GM10266 (cell line): ENCODE data around the gene FBLN1.
"Not testable (repeated sequence)": the region's sequence is repeated elsewhere in the genome, so short reads cannot be mapped to it uniquely, and the experiment has no call there.

Source experiments
- DNase-seq: peaks from one replicate; pipeline ENCODE4 v3.0.0; 2012; ENCODE audit errors: extremely low spot score
- TF ChIP-seq, protein P1 (sequence below): IDR thresholded peaks from 2 replicates; pipeline ENCODE4 v1.5.1; 2012; ENCODE audit warnings: mild to moderate bottlenecking, low read depth; ENCODE audit not compliant: control insufficient read depth, insufficient read depth; ENCODE audit errors: missing control alignments

The FBLN1 gene

DNA sequence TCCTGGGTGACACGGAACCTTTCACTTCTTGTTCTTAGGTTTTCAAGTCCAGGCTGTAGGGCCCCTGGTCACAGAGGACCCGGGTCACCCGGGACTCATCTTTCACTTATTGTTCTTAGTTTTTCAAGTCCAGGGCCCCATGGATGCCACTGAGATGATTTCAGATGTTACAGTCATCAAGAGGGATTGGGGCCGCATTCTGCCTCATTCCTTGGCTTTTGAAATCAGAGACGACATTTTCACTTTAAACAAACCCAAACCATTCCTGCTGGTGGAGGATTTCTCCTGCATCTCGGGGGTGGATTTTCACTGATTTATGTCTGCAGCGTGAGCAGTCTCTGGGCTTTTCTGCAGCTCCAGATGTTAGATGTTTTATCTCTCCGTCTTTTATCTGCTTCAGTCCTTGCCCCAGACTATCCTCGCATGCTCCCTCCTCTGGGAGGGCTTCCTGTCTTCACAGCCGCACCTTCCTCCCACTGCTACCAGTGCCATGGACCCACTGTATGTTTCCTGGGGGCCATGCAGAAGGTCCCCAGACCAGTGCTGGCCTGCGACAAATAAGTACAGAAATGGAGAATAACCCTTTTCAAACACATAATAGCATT, 27.4 kb downstream of the FBLN1 start:
- TF ChIP-seq, protein P1, sequence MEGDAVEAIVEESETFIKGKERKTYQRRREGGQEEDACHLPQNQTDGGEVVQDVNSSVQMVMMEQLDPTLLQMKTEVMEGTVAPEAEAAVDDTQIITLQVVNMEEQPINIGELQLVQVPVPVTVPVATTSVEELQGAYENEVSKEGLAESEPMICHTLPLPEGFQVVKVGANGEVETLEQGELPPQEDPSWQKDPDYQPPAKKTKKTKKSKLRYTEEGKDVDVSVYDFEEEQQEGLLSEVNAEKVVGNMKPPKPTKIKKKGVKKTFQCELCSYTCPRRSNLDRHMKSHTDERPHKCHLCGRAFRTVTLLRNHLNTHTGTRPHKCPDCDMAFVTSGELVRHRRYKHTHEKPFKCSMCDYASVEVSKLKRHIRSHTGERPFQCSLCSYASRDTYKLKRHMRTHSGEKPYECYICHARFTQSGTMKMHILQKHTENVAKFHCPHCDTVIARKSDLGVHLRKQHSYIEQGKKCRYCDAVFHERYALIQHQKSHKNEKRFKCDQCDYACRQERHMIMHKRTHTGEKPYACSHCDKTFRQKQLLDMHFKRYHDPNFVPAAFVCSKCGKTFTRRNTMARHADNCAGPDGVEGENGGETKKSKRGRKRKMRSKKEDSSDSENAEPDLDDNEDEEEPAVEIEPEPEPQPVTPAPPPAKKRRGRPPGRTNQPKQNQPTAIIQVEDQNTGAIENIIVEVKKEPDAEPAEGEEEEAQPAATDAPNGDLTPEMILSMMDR, result no peak
- DNase-seq, result no peak

- DNase-seq, result no peak
- TF ChIP-seq, protein P1, result no peak
Measured at GRCh38 chr22:45531441-45532234, 29.0 kb downstream of the FBLN1 start.

DNA sequence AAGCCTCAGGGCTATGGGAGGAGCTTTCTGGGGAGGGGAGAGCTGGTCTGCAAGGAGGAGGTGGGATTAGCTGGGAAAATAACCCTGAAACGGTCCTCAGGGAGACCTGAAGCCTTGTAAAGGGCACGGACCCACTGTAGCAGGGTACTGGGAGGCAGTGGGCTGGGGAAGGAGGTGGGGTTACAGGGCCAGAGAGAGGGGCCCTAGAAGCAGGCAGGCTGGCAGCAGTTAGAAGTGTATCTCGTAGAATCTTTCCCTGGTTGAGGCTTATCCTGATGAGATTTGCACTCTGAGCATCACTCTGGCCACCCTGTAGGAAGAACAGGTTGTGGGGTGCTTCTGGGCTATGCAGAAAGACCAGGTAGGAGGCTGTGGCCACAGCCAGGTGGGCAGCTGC, 29.6 kb downstream of the FBLN1 start:
- DNase-seq, result no peak
- TF ChIP-seq, protein P1, result no peak

GRCh38 chr22:45533703-45534102, 31.0 kb downstream of the FBLN1 start:
- TF ChIP-seq, protein P1, result no peak
- DNase-seq, result no peak

- TF ChIP-seq, protein P1, result no peak
- no peak for DNase-seq
Measured at GRCh38 chr22:45534339-45535192, 31.9 kb downstream of the FBLN1 start.

- TF ChIP-seq, protein P1, result no peak
- DNase-seq, result no peak
Measured at GRCh38 chr22:45535290-45535689, 32.6 kb downstream of the FBLN1 start.

DNA sequence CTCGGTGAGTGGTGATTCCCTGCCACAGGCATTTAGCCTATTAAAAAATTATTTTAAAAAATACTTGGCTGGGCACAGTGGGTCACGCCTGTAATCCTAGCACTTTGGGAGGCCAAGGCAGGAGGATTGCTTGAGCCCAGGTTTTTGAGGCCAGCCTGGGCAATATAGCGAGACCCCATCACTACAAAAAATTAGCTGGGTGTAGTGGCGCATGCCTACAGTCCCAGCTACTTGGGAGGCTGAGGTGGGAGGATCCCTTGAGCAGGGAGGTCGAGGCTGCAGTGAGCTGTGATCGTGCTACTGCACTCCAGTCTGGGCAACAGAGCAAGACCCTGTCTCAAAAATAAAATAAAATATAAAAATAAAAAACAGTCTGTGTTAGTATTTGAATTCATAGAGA, 33.2 kb downstream of the FBLN1 start:
- not testable (repeated sequence) for DNase-seq
